GM10266 (cell line): Measurements from ENCODE around the gene LDLRAD4.

Source experiments
- DNase-seq: peaks from one replicate; pipeline ENCODE4 v3.0.0; 2012; ENCODE audit errors: extremely low spot score
- CTCF ChIP-seq: IDR thresholded peaks from 2 replicates; pipeline ENCODE4 v1.5.1; 2012; ENCODE audit warnings: mild to moderate bottlenecking, low read depth; ENCODE audit not compliant: control insufficient read depth, insufficient read depth; ENCODE audit errors: missing control alignments

Gene LDLRAD4

GRCh38 chr18:13574761-13575160, 356.2 kb downstream of the LDLRAD4 start:
- no peak for TF ChIP-seq CTCF
- no peak for DNase-seq

GRCh38 chr18:13576598-13576997, 358.0 kb downstream of the LDLRAD4 start:
- no peak for DNase-seq
- TF ChIP-seq CTCF: no peak

GRCh38 chr18:13577091-13577697, 358.6 kb downstream of the LDLRAD4 start:
- peak; percentile 74 for DNase-seq
- no peak for TF ChIP-seq CTCF

- no peak for DNase-seq
- no peak for TF ChIP-seq CTCF
Observed at GRCh38 chr18:13577781-13578180, 359.2 kb downstream of the LDLRAD4 start.

- no peak for TF ChIP-seq CTCF
- no peak for DNase-seq
Observed at GRCh38 chr18:13578400-13578799, 359.8 kb downstream of the LDLRAD4 start.

GRCh38 chr18:13579874-13580273, 361.3 kb downstream of the LDLRAD4 start:
- DNase-seq: no peak
- no peak for TF ChIP-seq CTCF

GRCh38 chr18:13580351-13580750, 361.8 kb downstream of the LDLRAD4 start:
- no peak for TF ChIP-seq CTCF

More at GRCh38 chr18:13580351-13580750, 361.8 kb downstream of the LDLRAD4 start:
- no peak for DNase-seq
